ENCODE results near the gene ZNF688. TPM values are rescaled to one million over a fixed set of nuclear protein-coding genes. Genes with fewer than 3 reads are reported as not detected.
A peak's percentile ranks its signal among the peaks of the same experiment; 100 is the strongest.

Gene ZNF688
- total and polyA plus RNA-seq, 2 of the 13 experiments (the other 11 are each of a cell fraction or from before 2014, with no cell fraction given): 2.4 to 5.4 TPM

DNA sequence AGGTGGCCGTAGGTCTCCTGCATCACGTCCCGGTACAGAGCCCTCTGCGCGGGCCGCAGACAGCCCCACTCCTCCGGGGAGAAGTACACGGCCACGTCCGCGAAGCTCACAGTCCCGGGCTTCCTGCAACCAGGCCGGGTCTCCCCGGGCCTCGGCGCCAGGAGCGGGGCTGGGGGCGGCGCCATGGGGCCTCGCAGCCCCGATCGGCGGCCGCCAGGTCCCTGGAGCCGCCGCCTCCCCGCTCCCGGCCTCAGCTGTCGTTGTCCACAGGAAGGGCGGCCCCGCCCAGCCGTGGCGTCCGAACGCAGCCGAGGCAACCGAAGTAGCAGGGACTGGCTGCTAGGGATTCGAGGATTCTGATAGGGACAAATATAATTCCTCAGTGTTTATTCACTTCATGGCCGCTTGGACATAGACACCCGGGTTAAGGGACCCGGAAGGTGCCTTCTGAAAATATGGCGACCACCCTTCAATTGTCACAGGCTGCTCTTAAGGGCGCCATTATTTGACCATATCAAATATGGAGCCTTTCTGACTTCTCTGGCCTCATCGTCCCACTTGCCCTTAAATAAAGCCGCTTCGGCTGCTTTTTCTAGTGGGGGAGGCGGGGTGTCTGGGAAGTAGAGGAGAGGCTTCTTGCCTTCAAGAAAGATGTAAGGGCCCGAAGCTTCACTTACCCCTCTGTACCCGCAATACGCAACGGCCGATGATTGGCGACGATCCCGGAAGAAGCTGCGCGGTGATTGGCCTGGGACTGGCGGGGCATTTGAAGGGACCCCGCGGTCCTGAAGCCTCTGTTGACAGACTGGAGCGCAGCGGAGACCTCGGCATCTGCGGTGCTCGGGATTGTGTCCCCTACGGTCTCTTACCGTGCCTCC lies at the start of gene ZNF688 (continued):
- TF ChIP-seq REPIN1 (CRISPR knock-in tag; IDR thresholded peaks at IDR 0.05; ENCODE audit: borderline replicate concordance, low read depth): peak; percentile 77
- TF ChIP-seq BORCS8-MEF2B (CRISPR knock-in tag; IDR thresholded peaks at IDR 0.05): peak; percentile 91
- peak; percentile 58; the same call in 1 of the 2 replicates for TF ChIP-seq ZNF616 (CRISPR knock-in tag; IDR thresholded peaks at IDR 0.05; ENCODE audit: low read depth)
- no peak for TF ChIP-seq LCORL (IDR thresholded peaks at IDR 0.05)
- 0 out of 2 replicates have a peak, but pooled peaks have one; percentile 34 for TF ChIP-seq LCORL (CRISPR knock-in tag; IDR thresholded peaks at IDR 0.05)
- peak; percentile 99 for TF ChIP-seq MXI1 (IDR thresholded peaks at IDR 0.05; ENCODE audit: borderline replicate concordance, low read depth, low read length)
- peak; percentile 85 for TF ChIP-seq MAX (IDR thresholded peaks at IDR 0.05)
- TF ChIP-seq PAXIP1 (CRISPR knock-in tag; conservative IDR thresholded peaks at IDR 0.05): peak; percentile 47
- peak; percentile 48; the same call in 1 of the 2 replicates for TF ChIP-seq RFX3 (CRISPR knock-in tag; IDR thresholded peaks at IDR 0.05)
- no peak for TF ChIP-seq CEBPB (IDR thresholded peaks at IDR 0.05; ENCODE audit: borderline replicate concordance, low read depth, low read length)
- TF ChIP-seq HOXA5 (CRISPR knock-in tag; IDR thresholded peaks at IDR 0.05): peak; percentile 18; the same call in 1 of the 2 replicates
- TF ChIP-seq FOXK1 (CRISPR knock-in tag; IDR thresholded peaks at IDR 0.05; ENCODE audit: borderline replicate concordance, low read depth): peak; percentile 91; the same call in 1 of the 2 replicates
- no peak for TF ChIP-seq ZNF530 (CRISPR knock-in tag; IDR thresholded peaks at IDR 0.05; ENCODE audit: low read depth)
- peak; percentile 5; the same call in 1 of the 2 replicates for TF ChIP-seq AHR (CRISPR knock-in tag; IDR thresholded peaks at IDR 0.05)
- TF ChIP-seq MED1 (CRISPR knock-in tag; IDR thresholded peaks at IDR 0.05): peak; percentile 49
- TF ChIP-seq ELF3 (CRISPR knock-in tag; IDR thresholded peaks at IDR 0.05): peak; percentile 82
- TF ChIP-seq ZNF335 (CRISPR knock-in tag; IDR thresholded peaks at IDR 0.05): peak; percentile 79
- peak; percentile 90 for TF ChIP-seq ASH2L (IDR thresholded peaks at IDR 0.05; ENCODE audit: insufficient read length, low read depth, low read length)
- TF ChIP-seq RELA (CRISPR knock-in tag; IDR thresholded peaks at IDR 0.05): no peak
- no peak for TF ChIP-seq CC2D1A (CRISPR knock-in tag; IDR thresholded peaks at IDR 0.05)
- TF ChIP-seq IKZF4 (CRISPR knock-in tag; IDR thresholded peaks at IDR 0.05; ENCODE audit: borderline replicate concordance, low read depth, not compliant biosample characterization): peak; percentile 7
- no peak for TF ChIP-seq USF2 (IDR thresholded peaks at IDR 0.05; ENCODE audit: low read depth, low read length)
- peak; percentile 42; the same call in 1 of the 2 replicates for TF ChIP-seq USF2 (CRISPR knock-in tag; IDR thresholded peaks at IDR 0.05; ENCODE audit: borderline replicate concordance)
- peak; percentile 72 for TF ChIP-seq ZFY (CRISPR knock-in tag; IDR thresholded peaks at IDR 0.05)

Measured in HepG2 (cell line).